Muscle layer of duodenum (tissue), 2 donors: Measurements from ENCODE around the gene ANXA2.
"Not testable (repeated sequence)": the region's sequence is repeated elsewhere in the genome, so short reads cannot be mapped to it uniquely, and the experiment has no call there.

Experiments
- H3K27ac ChIP-seq: one replicate; pipeline ENCODE4 v1.7.0; 2013; ENCODE audit warnings: mild to moderate bottlenecking, low read length
- H3K27me3 ChIP-seq: one replicate; pipeline ENCODE4 v1.7.0; 2013; ENCODE audit warnings: low read depth, mild to moderate bottlenecking, control low read depth, low read length
- H3K36me3 ChIP-seq, 2 donors: one replicate each; pipeline ENCODE4 v1.7.0; 2013; ENCODE audit warnings: low read length in 2 of 2, control low read depth in 1 of 2, mild to moderate bottlenecking in 1 of 2; ENCODE audit not compliant: insufficient read depth in 2 of 2, control insufficient read depth in 1 of 2
- H3K4me1 ChIP-seq, 2 donors: one replicate each; pipeline ENCODE4 v1.7.0; 2013; ENCODE audit warnings: low read length in 2 of 2, mild to moderate bottlenecking in 2 of 2, control low read depth in 1 of 2, moderate library complexity in 1 of 2; ENCODE audit not compliant: insufficient read depth in 2 of 2, control insufficient read depth in 1 of 2
- H3K4me3 ChIP-seq, 2 donors: one replicate each; pipeline ENCODE4 v1.7.0; 2013; ENCODE audit warnings: low read length in 2 of 2, low read depth in 1 of 2, mild to moderate bottlenecking in 1 of 2
- H3K9me3 ChIP-seq, 2 donors: one replicate each; pipeline ENCODE4 v1.7.0; 2013; ENCODE audit warnings: low read length in 2 of 2, control low read depth in 1 of 2, mild to moderate bottlenecking in 1 of 2; ENCODE audit not compliant: control insufficient read depth in 1 of 2
- donor health status: healthy.

The ANXA2 gene

DNA sequence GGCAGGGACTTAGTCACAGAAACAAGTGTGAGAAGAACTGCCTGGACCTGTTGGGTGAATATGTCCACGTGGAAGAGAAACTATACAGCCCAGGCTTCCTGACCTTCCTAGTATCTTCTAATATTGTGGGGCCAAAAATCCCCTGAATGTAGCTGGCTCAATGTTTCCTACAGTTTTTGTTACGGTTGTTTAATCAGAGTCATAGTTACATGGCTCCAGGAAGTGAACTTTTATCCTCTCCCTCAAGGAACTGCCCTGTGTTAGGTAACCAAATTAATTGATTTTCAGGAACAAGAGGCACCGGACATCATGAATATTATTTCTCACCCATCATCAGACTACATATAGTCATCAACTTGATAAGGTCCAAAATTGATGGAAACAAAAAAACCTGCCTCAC lies 59.0 kb downstream of the ANXA2 start:
- Histone ChIP-seq H3K4me3 (no peak overlapping the region), H3K27ac (no peak overlapping the region), H3K27me3 (no peaks in the 10 kb centered on the region), H3K4me1 (no peaks in the 10 kb centered on the region), H3K36me3 (no peaks in the 10 kb centered on the region), H3K9me3 (no peaks in the 10 kb centered on the region)

DNA sequence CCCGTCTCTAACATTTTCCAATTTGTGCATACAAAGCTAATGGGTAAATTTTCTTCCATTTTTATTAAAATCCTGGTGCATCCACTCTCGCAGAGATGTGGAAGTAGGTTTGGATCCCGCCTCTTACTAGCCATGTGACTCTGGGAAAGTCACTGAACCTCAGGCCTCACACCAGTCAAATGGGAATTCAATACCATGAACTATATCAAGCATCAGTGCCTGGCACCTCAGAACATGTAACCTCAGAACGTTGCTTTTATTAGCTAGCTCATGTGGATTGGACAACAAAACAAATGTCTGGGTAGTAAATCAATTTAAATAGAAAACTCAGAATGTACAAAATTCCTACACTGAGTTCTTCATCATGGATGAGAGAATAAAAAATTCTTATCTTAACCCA lies 60.7 kb downstream of the ANXA2 start:
- no peak overlapping the region for H3K27ac ChIP-seq
- no peaks in the 10 kb centered on the region for H3K27me3 ChIP-seq
- no peaks in the 10 kb centered on the region for H3K9me3 ChIP-seq
- H3K36me3 ChIP-seq: no peaks in the 10 kb centered on the region
- H3K4me3 ChIP-seq: no peak overlapping the region
- H3K4me1 ChIP-seq: no peaks in the 10 kb centered on the region

DNA sequence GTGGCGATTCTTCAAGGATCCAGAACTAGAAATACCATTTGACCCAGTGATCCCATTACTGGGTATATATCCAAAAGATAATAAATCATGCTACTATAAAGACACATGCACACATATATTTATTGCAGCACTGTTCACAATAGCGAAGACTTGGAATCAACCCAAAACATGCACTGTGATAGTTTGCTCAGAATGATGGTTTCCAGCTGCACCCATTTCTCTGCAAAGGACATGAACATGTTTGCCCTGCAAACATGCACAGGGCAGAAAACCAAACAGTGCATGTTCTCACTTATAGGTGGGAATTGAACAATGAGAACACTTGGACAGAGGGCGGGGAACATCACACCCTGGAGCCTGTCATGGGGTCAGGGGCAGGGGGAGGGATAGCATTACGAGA lies 62.5 kb downstream of the ANXA2 start:
- not testable (repeated sequence) for H3K27me3 ChIP-seq, H3K36me3 ChIP-seq, H3K9me3 ChIP-seq, H3K27ac ChIP-seq, H3K4me1 ChIP-seq, H3K4me3 ChIP-seq

DNA sequence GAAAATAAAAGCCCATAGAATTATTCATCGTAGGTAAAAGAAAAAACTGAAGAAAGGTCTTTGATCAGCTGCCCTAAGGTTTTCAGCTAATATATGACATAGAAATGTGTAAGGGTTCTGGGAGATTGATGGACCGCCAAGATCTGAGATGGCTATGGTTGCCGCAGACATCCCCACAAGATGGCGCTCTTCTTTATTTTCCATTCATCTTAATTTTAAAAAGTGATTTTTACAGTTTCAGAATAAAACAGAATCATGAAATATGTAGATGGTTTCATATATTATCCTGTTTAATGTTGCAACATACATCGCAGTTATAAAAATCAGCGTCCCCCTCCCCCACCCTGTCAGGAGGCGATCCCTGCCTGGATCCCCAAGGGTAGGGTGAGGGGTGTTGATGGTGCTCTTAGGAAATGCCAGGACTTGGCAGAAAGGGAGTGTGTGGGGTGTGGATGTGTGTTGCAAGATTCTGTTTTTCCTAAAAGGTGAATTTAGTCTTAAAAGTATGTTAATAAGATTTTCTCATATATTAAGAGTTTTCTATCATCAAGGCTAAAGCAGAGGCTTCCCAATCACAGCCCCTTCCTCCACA lies 68.8 kb downstream of the ANXA2 start:
- Histone ChIP-seq H3K27ac (no peak overlapping the region), H3K4me1 (no peaks in the 10 kb centered on the region), H3K9me3 (no peaks in the 10 kb centered on the region), H3K4me3 (no peak overlapping the region), H3K27me3 (peaks cover 4% of the 10 kb centered on the region), H3K36me3 (no peaks in the 10 kb centered on the region)

DNA sequence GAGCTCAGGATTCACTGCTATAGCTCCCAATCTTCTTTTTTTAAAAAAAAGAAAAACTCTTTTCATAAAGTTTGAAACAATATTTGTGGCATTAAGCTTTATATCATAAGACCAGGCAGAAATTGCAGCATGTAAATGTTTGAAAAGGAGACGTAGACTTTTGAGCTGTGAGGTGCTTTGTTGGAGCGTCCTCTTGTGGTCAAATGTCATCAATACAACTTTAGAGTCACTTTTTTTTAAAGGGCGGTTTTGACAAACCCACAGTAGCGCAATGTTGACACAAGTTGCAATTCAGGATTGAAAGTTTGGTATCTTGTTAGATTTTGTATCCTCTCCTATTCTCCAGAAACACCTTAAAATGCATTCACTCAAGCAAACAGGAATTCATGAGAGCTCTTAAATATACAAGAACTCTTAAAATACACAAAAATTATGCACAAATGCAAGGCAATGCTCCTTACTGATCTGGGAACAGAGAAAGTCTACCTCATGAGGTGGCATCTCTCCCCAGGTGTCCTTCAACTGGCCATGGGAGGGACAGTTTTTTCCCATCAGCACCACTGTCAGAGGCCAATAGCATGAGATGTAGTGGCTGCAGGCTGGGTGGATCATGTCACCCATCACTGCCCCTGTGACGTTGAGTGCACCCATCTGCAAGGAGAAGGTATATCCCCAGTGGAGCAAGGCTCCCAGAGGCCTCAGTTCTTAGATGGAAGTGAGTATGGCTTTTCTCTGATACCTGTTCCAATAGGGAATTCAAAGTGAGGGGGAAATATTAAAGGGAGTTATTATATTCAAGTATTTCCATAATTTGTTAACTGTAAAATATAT lies 70.7 kb downstream of the ANXA2 start:
- Histone ChIP-seq H3K4me1 (no peaks in the 10 kb centered on the region), H3K4me3 (no peak overlapping the region), H3K9me3 (no peaks in the 10 kb centered on the region), H3K27me3 (peaks cover 4% of the 10 kb centered on the region), H3K27ac (no peak overlapping the region), H3K36me3 (no peaks in the 10 kb centered on the region)

DNA sequence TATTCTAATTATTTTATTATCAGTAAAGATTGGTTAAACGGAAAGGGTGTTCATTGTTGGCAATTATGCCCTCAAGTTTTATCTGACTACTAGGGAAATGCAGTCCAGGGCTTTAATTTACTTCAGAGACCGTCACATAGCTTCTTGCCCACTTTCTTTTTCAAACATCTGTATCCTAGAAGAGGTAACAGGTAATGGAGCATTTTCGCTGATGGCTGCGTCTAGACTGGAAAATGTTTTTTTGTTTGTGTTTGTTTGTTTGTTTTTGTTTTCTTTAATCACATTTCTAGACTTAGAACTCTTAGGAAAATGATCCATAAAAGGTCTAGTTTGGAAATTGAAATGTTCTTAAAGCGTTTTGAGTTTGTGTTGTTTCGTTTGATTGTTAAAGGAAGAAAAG lies 71.4 kb downstream of the ANXA2 start:
- Histone ChIP-seq H3K36me3 (no peaks in the 10 kb centered on the region), H3K4me1 (no peaks in the 10 kb centered on the region), H3K27ac (no peak overlapping the region), H3K4me3 (no peak overlapping the region), H3K9me3 (no peaks in the 10 kb centered on the region), H3K27me3 (peaks cover 4% of the 10 kb centered on the region)

DNA sequence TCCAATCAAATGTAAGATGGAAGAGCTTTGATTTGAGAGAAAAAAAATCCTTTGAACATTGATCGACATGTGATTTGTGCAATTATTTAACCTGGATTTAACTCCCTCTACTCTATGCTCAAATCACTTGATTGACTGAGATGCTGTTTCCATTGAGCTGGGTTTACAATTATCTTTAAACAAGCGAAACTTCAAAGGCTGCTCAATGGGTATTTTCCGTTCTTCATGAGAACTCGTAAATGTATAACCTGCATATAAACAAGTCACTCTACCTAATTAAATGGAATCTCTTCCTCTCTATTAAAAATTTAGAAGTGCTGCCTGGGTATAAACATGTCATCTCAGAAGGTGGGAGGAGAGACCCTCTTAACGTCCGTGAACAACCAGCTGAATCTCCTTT lies 71.9 kb downstream of the ANXA2 start:
- no peaks in the 10 kb centered on the region for H3K36me3 ChIP-seq
- H3K27me3 ChIP-seq: peaks cover 4% of the 10 kb centered on the region
- H3K4me1 ChIP-seq: no peaks in the 10 kb centered on the region
- no peak overlapping the region for H3K27ac ChIP-seq
- H3K9me3 ChIP-seq: no peaks in the 10 kb centered on the region
- H3K4me3 ChIP-seq: no peak overlapping the region

DNA sequence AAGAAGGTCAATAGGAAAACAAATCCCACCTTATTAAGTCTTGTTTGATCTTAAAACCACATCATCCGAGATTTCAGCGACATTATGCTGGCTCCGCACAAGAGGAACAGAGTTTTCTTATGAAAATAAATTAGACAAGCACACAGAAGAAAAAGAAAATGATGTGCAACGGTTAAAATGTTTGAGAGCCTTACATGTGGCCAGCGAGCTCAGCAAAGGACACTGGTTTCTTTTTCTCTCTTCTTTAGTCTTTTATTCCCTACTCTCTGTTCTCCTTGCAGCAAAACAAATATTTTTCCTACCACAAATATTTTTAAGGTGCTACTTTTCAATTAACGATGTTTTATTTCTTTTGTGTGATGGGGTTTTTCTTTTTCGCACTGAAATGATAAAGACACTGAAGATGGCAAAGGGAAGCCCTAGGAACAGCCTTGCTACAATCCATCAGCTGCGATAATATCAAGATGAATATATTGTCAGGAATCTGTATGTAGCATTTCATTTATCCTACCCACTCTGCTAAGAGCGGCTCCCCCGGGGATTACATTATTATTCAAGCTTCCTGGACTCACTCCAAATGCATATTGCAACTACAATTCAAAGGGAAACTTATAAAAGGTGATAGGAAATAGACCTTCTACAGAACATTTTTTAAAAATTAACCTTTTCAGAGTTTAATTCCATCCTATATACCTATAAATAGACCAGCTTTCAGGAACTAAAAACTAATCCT lies 72.9 kb downstream of the ANXA2 start:
- Histone ChIP-seq H3K9me3 (no peaks in the 10 kb centered on the region), H3K27me3 (peaks cover 4% of the 10 kb centered on the region), H3K4me3 (no peak overlapping the region), H3K27ac (no peak overlapping the region), H3K4me1 (no peaks in the 10 kb centered on the region), H3K36me3 (no peaks in the 10 kb centered on the region)

DNA sequence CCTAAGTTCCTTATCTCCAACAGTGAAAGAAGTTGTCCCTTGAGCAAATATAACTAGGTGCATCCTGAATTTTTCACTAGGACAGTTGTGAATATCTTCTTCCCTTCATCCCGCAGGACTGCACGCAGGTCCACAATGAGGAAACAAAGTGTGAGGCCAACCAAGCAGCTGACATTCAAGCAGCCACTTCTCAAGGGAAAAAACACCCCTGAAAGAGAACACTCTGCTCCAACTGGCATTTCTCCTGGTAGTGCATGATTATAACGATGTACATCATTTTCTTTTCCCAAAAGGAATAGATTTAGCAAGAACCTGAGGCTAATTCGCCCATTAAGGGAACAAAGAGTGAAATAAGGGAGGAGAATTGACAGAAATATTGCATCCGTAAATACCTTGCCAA lies 74.5 kb downstream of the ANXA2 start:
- H3K9me3 ChIP-seq: no peaks in the 10 kb centered on the region
- H3K4me1 ChIP-seq: no peaks in the 10 kb centered on the region
- no peak overlapping the region for H3K4me3 ChIP-seq
- H3K27ac ChIP-seq: no peak overlapping the region
- H3K36me3 ChIP-seq: no peaks in the 10 kb centered on the region
- H3K27me3 ChIP-seq: peaks cover 4% of the 10 kb centered on the region

DNA sequence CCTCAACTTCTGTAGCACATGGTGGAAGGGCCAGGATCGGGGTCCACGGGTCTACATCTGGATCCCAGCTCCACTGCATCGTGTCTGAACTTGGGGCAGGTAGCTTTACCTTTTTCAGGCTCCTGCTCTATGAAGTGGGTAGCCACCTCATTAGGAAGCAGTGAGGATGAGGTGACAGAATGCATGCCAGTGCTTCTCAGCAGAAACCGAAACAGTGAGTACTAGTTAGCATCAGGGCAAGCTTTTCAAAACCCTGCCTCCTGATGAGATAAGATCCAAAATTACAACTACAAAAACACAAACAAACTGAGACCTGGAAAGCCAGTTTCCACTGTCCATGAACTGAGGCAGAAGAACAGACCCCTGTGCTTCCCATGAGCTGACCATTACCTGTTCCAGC lies 77.4 kb downstream of the ANXA2 start:
- no peaks in the 10 kb centered on the region for H3K27me3 ChIP-seq
- H3K4me3 ChIP-seq: no peak overlapping the region
- no peaks in the 10 kb centered on the region for H3K4me1 ChIP-seq
- H3K9me3 ChIP-seq: no peaks in the 10 kb centered on the region
- H3K27ac ChIP-seq: no peak overlapping the region
- no peaks in the 10 kb centered on the region for H3K36me3 ChIP-seq

DNA sequence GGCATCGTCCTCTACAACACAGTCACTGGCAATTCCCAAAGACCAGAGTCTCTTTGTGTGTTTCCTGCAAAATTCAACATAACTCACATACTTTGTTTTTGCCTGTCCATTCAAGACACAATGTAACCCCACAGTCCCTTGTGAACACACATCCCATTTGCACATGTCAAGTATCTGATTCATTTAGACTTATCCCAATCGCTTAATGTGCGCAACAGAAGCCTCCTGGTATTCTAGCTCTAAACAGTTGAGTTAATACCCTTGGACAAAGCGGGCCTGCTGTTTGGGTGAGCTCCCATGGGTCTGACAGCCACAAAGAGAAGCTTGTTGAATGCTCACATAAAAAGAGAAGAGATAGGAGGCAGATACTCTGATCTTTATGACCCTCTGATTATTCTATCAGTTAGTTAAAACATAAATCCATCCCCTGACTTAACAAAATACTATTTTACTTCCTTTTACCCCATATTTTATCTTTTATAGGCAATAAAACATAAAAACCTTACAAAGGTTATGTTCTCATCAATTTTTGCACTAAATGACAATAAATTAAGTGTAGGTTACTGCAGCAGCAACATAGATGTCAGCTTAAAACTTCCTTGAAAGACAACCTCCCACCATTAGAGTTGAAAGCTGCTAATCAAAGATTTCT lies 79.4 kb downstream of the ANXA2 start:
- H3K27ac ChIP-seq: no peak overlapping the region
- H3K4me1 ChIP-seq: no peaks in the 10 kb centered on the region
- H3K36me3 ChIP-seq: no peaks in the 10 kb centered on the region
- no peaks in the 10 kb centered on the region for H3K27me3 ChIP-seq
- H3K4me3 ChIP-seq: no peak overlapping the region
- no peaks in the 10 kb centered on the region for H3K9me3 ChIP-seq
